Measurements from ENCODE around the gene RPS27A.
"Not testable (repeated sequence)": the region's sequence is repeated elsewhere in the genome, so short reads cannot be mapped to it uniquely, and the experiment has no call there.

Gene RPS27A

GRCh38 chr2:55239656-55240222, 7.3 kb downstream of the RPS27A start:
- DNase-seq: no peak

GRCh38 chr2:55241582-55241981, 9.1 kb downstream of the RPS27A start:
- not testable (repeated sequence) for DNase-seq

DNA sequence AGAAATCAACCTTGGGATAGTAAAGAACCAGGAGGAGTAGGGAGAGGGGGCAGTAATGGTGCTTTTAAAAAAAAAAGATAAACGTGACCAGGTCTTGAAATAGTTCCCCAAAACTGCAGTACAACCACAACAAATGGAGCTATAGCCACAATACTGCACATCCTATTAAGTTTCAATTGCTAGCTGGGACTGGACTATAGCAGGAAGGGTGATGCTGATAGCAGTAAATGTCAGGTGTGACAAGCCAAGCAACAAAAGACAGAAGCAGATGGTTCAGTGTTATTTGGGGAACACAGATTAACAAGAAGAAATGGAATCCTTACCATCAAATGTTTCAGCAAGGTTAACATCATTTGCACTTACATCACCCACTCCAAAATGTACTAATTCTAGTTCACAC, 10.1 kb downstream of the RPS27A start:
- DNase-seq: no peak

DNA sequence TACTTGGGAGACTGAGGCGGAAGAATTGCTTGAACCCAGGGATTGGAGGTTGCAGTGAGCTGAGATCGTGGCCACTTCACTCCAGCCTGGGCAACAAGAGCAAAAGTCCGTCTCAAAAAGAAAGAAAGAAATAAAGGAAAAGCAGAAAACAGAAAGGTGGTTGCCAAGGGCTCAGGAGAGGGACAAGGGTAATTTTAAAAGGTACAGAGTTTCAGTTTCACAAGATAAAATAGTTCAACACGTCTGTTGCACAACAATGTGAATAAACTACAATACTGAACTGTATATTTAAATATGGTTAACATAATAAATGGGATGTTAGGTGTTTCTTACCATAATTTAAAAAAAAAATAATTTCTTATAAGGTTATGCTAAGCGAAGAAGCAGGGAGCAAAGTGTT, 12.9 kb downstream of the RPS27A start:
- DNase-seq: no peak

DNA sequence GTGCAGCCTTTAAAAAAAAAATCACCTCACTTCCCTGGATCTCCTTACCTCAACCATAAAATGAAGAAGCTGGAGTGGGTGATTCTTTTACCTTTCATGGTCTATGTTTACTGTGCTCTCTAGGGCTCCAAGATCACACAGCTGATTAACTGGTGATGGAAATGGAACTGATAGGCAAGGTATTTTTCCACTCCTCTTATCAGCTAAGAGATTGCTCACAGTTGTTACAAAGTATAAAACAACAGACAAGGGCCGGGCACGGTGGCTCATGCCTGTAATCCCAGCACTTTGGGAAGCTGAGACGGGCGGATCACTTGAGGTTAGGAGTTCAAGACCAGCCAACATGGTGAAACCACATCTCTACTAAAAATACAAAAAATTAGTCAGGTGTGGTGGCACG, 14.5 kb downstream of the RPS27A start:
- DNase-seq: no peak

DNA sequence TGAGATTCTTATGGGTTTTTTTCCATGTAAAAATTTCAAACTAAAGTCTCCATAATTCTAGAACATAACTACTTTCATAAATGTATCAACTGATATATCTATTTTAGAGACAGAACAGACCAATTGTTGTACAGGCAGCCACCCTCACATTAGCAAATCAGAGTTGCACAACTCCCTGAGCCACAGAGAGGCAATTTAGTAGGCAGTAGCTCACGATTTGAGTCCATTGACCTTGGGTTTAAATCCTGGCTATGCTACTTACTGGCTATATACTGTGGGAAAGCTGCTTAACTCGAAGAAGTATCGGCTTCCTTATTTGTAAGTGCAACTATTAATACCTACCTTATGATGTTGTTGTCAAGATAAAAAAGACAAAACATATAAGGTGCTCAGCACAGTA, 20.3 kb downstream of the RPS27A start:
- DNase-seq: no peak

DNA sequence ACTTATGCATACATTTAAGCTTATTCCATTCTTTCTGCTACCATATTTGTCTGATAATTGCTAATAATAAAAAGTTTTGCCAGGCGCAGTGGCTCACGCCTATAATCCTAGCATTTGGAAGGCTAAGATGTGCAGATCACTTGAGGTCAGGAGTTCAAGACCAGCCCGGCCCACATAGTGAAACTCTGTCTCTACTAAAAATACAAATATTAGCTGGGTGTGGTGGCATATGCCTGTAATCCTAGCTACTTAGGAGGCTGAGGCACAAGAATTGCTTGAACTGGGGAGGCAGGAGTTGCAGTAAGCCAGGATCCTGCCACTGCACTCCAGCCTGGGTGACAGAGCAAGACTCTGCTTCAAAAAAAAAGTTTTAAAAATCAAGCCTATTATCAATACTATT, 27.1 kb downstream of the RPS27A start:
- DNase-seq: not testable (repeated sequence)

- peak in 1 of 2 experiments; percentile 1 for DNase-seq
Measured at GRCh38 chr2:55268288-55268906, 35.9 kb downstream of the RPS27A start.

- DNase-seq: peak; percentile 57 to 94
Measured at GRCh38 chr2:55268907-55269644, 36.6 kb downstream of the RPS27A start, which contains the start of gene MTIF2. Gene MTIF2, minus strand, starts transcription at chr2:55269231. Its CDS starts 5,373 bp downstream, at chr2:55263858.

GRCh38 chr2:55269645-55269990, 37.1 kb downstream of the RPS27A start:
- no peak for DNase-seq

DNA sequence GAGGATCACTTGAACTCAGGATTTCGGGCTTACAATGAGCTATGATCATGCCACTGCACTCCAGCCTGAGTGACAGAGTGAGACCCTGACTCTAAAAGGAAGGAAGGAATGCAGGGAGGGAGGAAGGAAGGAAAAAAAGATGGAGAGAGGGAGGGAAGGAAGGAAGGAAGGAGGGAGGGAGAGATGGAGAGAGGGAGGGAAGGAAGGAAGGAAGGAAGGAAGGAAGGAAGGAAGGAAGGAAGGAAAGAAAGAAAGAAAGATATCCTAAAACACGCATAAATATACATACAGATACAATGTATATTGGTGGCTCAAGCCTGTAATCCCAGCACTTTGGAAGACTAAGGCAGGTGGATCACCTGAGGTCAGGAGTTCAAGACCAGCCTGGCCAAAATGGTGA, 41.9 kb downstream of the RPS27A start:
- DNase-seq: not testable (repeated sequence)

DNA sequence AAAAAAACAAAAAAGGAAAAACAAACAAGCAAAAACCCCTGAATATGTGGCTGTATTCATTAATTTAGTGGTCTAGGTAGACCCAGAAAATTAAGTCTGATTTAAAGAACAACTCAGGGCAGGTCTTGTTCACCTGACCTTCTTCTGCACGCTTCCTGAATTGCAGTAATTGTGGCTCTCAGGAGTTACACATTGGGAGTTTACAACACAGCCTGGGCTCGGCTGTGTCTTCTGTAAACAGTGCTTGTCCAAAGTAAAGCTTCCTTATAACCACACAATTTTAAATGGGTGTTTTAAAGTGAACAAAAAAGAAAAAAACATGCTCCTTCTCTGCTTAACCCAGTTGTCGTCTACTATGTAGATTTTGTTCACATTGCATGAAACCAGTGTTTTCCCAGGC, 44.8 kb downstream of the RPS27A start:
- no peak for DNase-seq

DNA sequence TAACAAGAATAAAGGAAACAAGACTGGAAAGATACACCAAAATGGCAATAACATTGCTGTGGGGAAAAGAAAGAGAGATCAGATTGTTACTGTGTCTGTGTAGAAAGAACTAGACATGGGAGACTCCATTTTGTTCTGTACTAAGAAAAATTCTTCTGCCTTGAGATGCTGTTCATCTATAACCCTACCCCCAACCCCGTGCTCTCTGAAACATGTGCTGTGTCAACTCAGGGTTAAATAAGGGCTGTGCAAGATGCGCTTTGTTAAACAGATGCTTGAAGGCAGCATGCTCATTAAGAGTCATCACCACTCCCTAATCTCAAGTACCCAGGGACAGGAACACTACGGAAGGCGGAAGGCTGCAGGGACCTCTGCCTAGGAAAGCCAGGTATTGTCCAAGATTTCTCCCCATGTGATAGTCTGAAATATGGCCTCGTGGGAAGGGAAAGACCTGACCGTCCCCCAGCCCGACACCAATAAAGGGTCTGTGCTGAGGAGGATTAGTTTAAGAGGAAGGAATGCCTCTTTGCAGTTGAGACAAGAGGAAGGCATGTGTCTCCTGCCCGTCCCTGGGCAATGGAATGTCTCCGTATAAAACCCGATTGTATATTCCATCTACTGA, 46.8 kb downstream of the RPS27A start:
- DNase-seq: not testable (repeated sequence)

- not testable (repeated sequence) for DNase-seq
Measured at GRCh38 chr2:55279859-55280424, 47.5 kb downstream of the RPS27A start.

DNA sequence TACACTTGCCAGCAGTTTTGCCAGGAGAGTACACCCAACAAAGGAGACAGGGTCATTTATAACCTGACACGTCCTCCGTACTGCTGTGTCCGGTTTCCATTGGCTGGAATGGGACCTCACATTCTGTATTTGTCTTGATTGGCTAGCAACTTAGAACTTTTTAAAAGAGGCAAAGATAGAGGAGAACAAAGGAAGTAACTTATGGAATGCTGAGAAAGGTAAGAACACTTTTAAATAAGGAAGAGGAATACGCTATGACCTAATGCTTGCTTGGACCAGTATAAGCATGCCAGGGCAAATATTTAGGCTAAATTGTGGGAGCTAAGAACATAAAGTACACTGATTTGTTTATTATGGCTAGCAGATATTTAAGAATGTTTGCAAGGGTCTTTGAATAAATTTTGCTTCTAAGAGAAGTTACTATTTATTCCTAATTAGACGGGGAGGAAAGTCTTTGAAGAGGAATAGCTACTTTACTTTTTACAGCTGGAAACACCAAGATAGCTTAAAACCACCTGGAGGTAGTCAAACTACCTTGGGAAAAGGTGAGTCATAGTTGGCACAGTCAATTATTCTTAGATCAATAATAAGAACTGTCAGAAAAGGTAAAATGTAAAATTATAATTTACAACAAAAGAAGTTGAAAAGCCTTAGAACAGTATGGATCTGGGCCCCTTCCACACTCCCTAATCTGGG, 48.5 kb downstream of the RPS27A start:
- not testable (repeated sequence) for DNase-seq

DNA sequence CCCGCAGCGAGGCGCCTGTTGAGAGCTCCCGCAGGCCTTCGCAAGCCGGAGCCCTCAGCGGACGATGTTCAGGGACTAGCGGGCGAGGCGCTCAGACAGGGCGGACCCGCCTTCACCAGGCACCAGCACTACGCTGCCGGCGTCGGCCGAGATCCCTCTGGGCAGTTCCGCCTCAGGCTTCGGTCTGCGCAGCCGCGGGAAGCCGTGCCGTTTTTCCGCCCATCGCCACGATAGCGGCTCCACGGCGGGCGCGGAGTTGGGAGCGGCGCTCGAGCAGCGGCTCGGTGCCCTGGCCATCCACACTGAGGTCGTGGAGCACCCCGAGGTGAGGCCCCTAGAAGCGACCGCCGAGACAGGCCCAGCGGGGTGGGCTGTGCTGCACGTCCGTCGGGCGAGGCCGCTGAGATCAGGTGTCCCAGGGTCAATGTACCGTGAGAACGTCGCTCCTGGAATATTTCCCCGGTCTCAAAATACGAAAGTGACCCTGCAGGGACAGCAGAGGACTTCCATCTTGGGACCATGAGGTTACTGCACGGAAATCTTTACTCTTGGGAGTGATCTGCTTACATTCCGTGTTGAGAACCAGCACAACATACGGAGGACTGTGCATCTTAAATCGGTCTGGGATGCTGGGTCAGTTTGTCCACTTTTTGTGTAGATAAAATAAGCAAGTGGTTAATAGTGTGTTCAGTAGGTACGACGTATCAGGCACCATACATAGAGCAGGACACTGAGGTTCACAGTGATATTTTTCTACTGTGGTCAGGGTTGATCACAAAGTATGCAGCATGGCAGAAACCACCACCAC, 49.8 kb downstream of the RPS27A start:
- DNase-seq: no peak

GRCh38 chr2:55283083-55283482, 50.6 kb downstream of the RPS27A start:
- DNase-seq: no peak
